ENCODE measurements around the gene ABCA1. TPM values are rescaled to one million over a fixed set of nuclear protein-coding genes. Genes with fewer than 3 reads are reported as not detected.

The ABCA1 gene
- total RNA-seq, 1 donor: 73.1 TPM

DNA sequence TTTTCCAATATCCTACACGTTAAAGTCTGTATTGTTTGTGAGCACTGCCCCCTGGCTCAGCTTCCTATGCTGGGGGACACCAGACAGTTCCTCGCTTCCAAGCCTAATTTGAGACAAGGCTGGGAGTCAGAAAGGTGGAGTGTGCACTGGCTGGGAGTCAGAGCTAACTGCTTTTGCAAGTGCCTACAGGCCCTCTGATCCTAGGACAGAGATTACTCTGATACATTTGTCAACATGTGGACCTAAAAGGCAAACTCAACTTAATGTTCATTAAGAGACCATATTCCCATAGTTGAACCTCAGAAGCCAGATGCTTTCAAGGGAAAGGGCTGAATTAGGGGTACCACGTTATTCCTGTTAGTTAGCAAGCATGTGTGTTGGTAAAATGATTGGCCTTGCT is 83.2 kb downstream of the ABCA1 start:
- no peaks in the 10 kb centered on the region for H4K20me1 ChIP-seq (ENCODE audit: insufficient read depth, low read length)

GRCh38 chr9:104843644-104844240 is 84.2 kb downstream of the ABCA1 start:
- H3K4me1 ChIP-seq (ENCODE audit: insufficient read depth, low read length): no peaks in the 10 kb centered on the region
- no peak overlapping the region for H3K27ac ChIP-seq (ENCODE audit: low read depth, low read length)
- H3K4me3 ChIP-seq (ENCODE audit: insufficient read depth, low read length): no peak overlapping the region
- peaks cover 3% of the 10 kb centered on the region for H3K27me3 ChIP-seq (ENCODE audit: insufficient read depth, low read length)
- H3K9me3 ChIP-seq (ENCODE audit: low read depth, low read length): no peaks in the 10 kb centered on the region
- no peak overlapping the region for H2AFZ ChIP-seq (ENCODE audit: low read length)
- H3K79me2 ChIP-seq (ENCODE audit: insufficient read depth, low read length): no peaks in the 10 kb centered on the region
- no peak for DNase-seq (ENCODE audit: insufficient read length, low spot score, missing footprints)
- no peaks in the 10 kb centered on the region for H4K20me1 ChIP-seq (ENCODE audit: insufficient read depth, low read length)
- no peaks in the 10 kb centered on the region for H3K36me3 ChIP-seq (ENCODE audit: insufficient read depth, low read length)
- TF ChIP-seq, protein P1, sequence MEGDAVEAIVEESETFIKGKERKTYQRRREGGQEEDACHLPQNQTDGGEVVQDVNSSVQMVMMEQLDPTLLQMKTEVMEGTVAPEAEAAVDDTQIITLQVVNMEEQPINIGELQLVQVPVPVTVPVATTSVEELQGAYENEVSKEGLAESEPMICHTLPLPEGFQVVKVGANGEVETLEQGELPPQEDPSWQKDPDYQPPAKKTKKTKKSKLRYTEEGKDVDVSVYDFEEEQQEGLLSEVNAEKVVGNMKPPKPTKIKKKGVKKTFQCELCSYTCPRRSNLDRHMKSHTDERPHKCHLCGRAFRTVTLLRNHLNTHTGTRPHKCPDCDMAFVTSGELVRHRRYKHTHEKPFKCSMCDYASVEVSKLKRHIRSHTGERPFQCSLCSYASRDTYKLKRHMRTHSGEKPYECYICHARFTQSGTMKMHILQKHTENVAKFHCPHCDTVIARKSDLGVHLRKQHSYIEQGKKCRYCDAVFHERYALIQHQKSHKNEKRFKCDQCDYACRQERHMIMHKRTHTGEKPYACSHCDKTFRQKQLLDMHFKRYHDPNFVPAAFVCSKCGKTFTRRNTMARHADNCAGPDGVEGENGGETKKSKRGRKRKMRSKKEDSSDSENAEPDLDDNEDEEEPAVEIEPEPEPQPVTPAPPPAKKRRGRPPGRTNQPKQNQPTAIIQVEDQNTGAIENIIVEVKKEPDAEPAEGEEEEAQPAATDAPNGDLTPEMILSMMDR (IDR thresholded peaks at IDR 0.05; ENCODE audit: extremely low read depth, low read depth, low read length): no peak
- H3K4me2 ChIP-seq (ENCODE audit: insufficient read depth, low read length): no peak overlapping the region

More for the DNA sequence above, 83.2 kb downstream of the ABCA1 start:
- Histone ChIP-seq H3K4me3 (ENCODE audit: insufficient read depth, low read length) (no peak overlapping the region), H3K27me3 (ENCODE audit: insufficient read depth, low read length) (peaks cover 3% of the 10 kb centered on the region), H3K4me2 (ENCODE audit: insufficient read depth, low read length) (no peak overlapping the region), H3K36me3 (ENCODE audit: insufficient read depth, low read length) (no peaks in the 10 kb centered on the region), H3K4me1 (ENCODE audit: insufficient read depth, low read length) (peaks cover 5% of the 10 kb centered on the region), H3K27ac (ENCODE audit: low read depth, low read length) (no peak overlapping the region), H3K9me3 (ENCODE audit: low read depth, low read length) (no peaks in the 10 kb centered on the region), H3K79me2 (ENCODE audit: insufficient read depth, low read length) (no peaks in the 10 kb centered on the region), H2AFZ (ENCODE audit: low read length) (no peak overlapping the region)
- DNase-seq (ENCODE audit: insufficient read length, low spot score, missing footprints): no peak
- TF ChIP-seq, protein P1 (IDR thresholded peaks at IDR 0.05; ENCODE audit: extremely low read depth, low read depth, low read length): no peak

DNA sequence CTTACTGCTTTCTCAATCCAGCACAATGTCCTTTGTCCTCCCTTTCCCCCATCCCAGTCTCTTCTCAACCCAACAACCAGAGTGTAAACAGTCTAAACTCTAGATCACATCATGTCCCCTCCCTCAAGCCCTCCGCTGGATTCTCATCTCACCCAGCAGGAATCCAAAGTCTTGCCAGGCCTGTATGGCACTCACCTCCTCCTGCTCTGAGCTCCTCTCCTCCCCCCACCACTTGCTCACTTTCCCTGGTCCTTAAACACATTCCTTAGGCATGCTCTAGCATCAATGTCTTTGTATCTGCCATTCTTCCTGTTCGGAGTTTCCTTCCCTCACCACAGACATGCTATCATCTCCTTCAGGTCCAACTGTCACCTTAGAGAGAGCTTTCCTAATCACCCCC is 85.3 kb downstream of the ABCA1 start:
- peaks cover 3% of the 10 kb centered on the region for H3K27me3 ChIP-seq (ENCODE audit: insufficient read depth, low read length)
- H3K27ac ChIP-seq (ENCODE audit: low read depth, low read length): no peak overlapping the region
- H3K79me2 ChIP-seq (ENCODE audit: insufficient read depth, low read length): no peaks in the 10 kb centered on the region
- no peak overlapping the region for H3K4me3 ChIP-seq (ENCODE audit: insufficient read depth, low read length)
- H2AFZ ChIP-seq (ENCODE audit: low read length): no peak overlapping the region
- no peaks in the 10 kb centered on the region for H3K4me1 ChIP-seq (ENCODE audit: insufficient read depth, low read length)
- no peaks in the 10 kb centered on the region for H4K20me1 ChIP-seq (ENCODE audit: insufficient read depth, low read length)
- TF ChIP-seq, protein P1 (IDR thresholded peaks at IDR 0.05; ENCODE audit: extremely low read depth, low read depth, low read length): no peak
- DNase-seq (ENCODE audit: insufficient read length, low spot score, missing footprints): no peak
- H3K36me3 ChIP-seq (ENCODE audit: insufficient read depth, low read length): no peaks in the 10 kb centered on the region
- H3K9me3 ChIP-seq (ENCODE audit: low read depth, low read length): no peaks in the 10 kb centered on the region
- H3K4me2 ChIP-seq (ENCODE audit: insufficient read depth, low read length): no peak overlapping the region

DNA sequence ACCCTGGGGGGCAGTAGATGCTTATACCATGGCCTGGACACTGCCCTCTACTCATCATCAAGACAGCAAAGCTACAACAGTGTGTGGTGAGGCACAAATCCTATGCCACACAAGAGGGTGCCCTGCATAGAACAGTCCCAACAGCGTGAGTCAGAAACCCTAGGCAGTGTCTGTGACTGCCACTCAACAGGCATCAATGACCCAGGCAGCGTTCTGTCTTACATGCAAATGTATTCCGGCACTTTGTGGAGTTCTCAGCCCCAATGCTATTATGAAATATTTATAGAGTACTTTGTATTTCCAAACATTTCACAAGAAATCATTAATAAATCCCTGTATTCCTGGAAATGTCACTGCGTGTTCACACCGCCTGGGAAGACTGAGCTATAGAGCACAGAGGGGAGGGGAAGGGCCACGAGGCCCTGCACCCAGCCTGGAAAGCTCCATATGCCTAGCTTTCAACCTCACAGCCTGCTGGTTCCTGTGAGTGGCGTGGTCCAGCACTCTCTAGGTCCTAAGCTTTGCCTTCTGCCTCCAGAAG is 86.3 kb downstream of the ABCA1 start:
- Histone ChIP-seq H3K36me3 (ENCODE audit: insufficient read depth, low read length) (no peaks in the 10 kb centered on the region), H2AFZ (ENCODE audit: low read length) (no peak overlapping the region), H3K4me2 (ENCODE audit: insufficient read depth, low read length) (no peak overlapping the region), H3K4me1 (ENCODE audit: insufficient read depth, low read length) (no peaks in the 10 kb centered on the region), H3K9me3 (ENCODE audit: low read depth, low read length) (no peaks in the 10 kb centered on the region), H3K27ac (ENCODE audit: low read depth, low read length) (no peak overlapping the region), H3K4me3 (ENCODE audit: insufficient read depth, low read length) (no peak overlapping the region), H4K20me1 (ENCODE audit: insufficient read depth, low read length) (no peaks in the 10 kb centered on the region), H3K79me2 (ENCODE audit: insufficient read depth, low read length) (no peaks in the 10 kb centered on the region), H3K27me3 (ENCODE audit: insufficient read depth, low read length) (peaks cover 3% of the 10 kb centered on the region)
- no peak for DNase-seq (ENCODE audit: insufficient read length, low spot score, missing footprints)
- TF ChIP-seq, protein P1 (IDR thresholded peaks at IDR 0.05; ENCODE audit: extremely low read depth, low read depth, low read length): no peak

Data from osteoblast (primary cell).